GM21786 (cell line): ENCODE results near the gene SLC16A7.

ENCODE experiments used
- ATAC-seq: cut with Tn5 transposase; IDR thresholded peaks from one replicate; pipeline ENCODE4 v1.9.1; 2021; ENCODE audit not compliant: unreplicated experiment

Gene SLC16A7

GRCh38 chr12:59833408-59833807 is 237.6 kb downstream of the SLC16A7 start:
- no peak for ATAC-seq

DNA sequence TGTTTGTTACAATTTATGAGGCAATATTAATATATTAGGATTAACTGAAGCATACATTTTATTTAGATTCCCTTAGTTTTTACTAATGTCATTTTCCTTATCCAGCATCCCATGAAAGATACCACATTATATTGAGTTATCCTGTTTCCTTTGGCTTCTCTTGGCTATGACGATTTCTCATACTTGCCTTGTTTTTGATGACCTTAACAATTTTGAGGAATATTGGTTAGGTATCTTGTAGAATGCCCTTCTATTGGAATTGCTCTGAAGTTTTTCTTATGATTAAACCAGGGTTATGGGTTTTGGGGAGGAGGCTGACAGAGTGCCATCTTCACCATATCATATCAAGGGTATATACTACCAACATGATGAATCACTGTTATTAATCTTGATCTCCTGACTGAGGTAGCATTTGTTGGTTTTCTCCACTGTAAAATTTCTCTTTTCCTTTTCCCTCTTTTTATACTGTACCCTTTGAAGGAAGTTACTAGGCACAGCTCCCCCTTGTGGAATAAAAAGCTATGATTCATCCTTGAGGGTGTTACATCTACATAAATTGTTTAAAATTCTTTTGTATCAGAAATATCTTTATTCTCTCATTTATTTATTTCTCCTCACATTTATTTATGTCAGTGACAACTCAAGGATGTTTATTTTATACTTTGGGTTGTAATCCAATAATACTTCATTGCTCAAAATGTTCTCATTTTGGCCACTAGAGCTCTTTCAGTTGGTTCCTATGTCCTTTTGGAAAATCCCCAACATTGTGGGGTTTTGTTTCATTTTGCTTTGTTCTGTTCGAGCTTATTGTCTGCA is 239.0 kb downstream of the SLC16A7 start:
- no peak for ATAC-seq
